Right renal pelvis (tissue), 4 donors: Measurements from ENCODE around the gene UPF3B. TPM values are rescaled to one million over a fixed set of nuclear protein-coding genes. Genes with fewer than 3 reads are reported as not detected.
A peak's percentile ranks its signal among the peaks of the same experiment; 100 is the strongest.
"Not testable (repeated sequence)": the region's sequence is repeated elsewhere in the genome, so short reads cannot be mapped to it uniquely, and the experiment has no call there.

Experiments used
- DNase-seq, 4 donors: peaks; one replicate each; pipeline ENCODE4 v3.0.0-alpha.2; 2013; ENCODE audit warnings: low read depth in 4 of 4, low spot score in 3 of 4, missing footprints in 1 of 4
- polyA plus RNA-seq, 4 donors: library from polyadenylated mRNA; unstranded; fragments of 120-200 nt; gene quantifications; one replicate each; pipeline ENCODE4 v1.2.1, GENCODE V29; 2013; ENCODE audit not compliant: insufficient read length in 4 of 4

Gene UPF3B
- polyA plus RNA-seq, result 10 to 100 TPM; 26.7 to 32.7 (median 29.7) TPM

- peak; percentile 73 to 91 (median 88) for DNase-seq
Observed at GRCh38 chrX:119852382-119853353, at the start of gene UPF3B. Gene UPF3B, minus strand, starts transcription at chrX:119852963. Its CDS starts 35 bp downstream, at chrX:119852928.

- no peak for DNase-seq
Observed at GRCh38 chrX:119900976-119901375, 48.2 kb upstream of the UPF3B start.

GRCh38 chrX:119899125-119899524 is 46.4 kb upstream of the UPF3B start:
- no peak for DNase-seq

GRCh38 chrX:119895843-119896326 is 43.1 kb upstream of the UPF3B start, which contains the start of gene AKAP14:
Gene AKAP14, plus strand, starts transcription at chrX:119895893. Its CDS starts 7,331 bp downstream, at chrX:119903224.
- no peak for DNase-seq

- not testable (repeated sequence) for DNase-seq
Observed at GRCh38 chrX:119891961-119892692, 39.4 kb upstream of the UPF3B start.

- not testable (repeated sequence) for DNase-seq
Observed at GRCh38 chrX:119890626-119891025, 37.9 kb upstream of the UPF3B start.

GRCh38 chrX:119887721-119888425 is 35.1 kb upstream of the UPF3B start:
- no peak for DNase-seq

- DNase-seq, result no peak
Observed at GRCh38 chrX:119885554-119886428, 33.0 kb upstream of the UPF3B start.

GRCh38 chrX:119880552-119881437 is 28.0 kb upstream of the UPF3B start:
- DNase-seq, result no peak

- DNase-seq, result no peak
Observed at GRCh38 chrX:119880076-119880475, 27.3 kb upstream of the UPF3B start.

GRCh38 chrX:119878740-119879139 is 26.0 kb upstream of the UPF3B start:
- DNase-seq, result no peak

GRCh38 chrX:119871599-119872395 is 19.0 kb upstream of the UPF3B start, which contains the start of the genes NDUFA1 and RNF113A:
Gene NDUFA1, plus strand, starts transcription at chrX:119871832. Its CDS starts 80 bp downstream, at chrX:119871912.
Gene RNF113A, minus strand, starts transcription at chrX:119871733. Its CDS starts 120 bp downstream, at chrX:119871613.
- DNase-seq, result peak in 2 of 4 donors; percentile 64

- DNase-seq, result no peak
Observed at GRCh38 chrX:119871245-119871598, 18.5 kb upstream of the UPF3B start.

- no peak for DNase-seq
Observed at GRCh38 chrX:119870626-119871131, 17.9 kb upstream of the UPF3B start.

GRCh38 chrX:119853444-119853843 is 681 bp upstream of the UPF3B start:
- DNase-seq, result no peak

- DNase-seq, result no peak
Observed at GRCh38 chrX:119833905-119834304, 18.9 kb downstream of the UPF3B start.

- no peak for DNase-seq
Observed at GRCh38 chrX:119828446-119828845, 24.3 kb downstream of the UPF3B start.
